ENCODE measurements around the gene MORN2. TPM values are rescaled to one million over a fixed set of nuclear protein-coding genes. Genes with fewer than 3 reads are reported as not detected.

The MORN2 gene
- total RNA-seq, 1 donor from 2014 or later, result 16.6 TPM

GRCh38 chr2:38900726-38901125 is 24.9 kb downstream of the MORN2 start:
- peaks cover 5% of the 10 kb centered on the region for H3K27me3 Mint-ChIP-seq (ENCODE audit: low read depth, unreplicated experiment)
- H3K27ac ChIP-seq (ENCODE audit: low read depth, low read length), result no peak overlapping the region
- H3K4me3 Mint-ChIP-seq (ENCODE audit: unreplicated experiment), result no peak overlapping the region
- no peaks in the 10 kb centered on the region for H3K4me1 ChIP-seq (ENCODE audit: insufficient read depth, low read length)
- H3K27me3 ChIP-seq (ENCODE audit: insufficient read depth, low read length), result peaks cover 2% of the 10 kb centered on the region
- H3K27ac Mint-ChIP-seq (ENCODE audit: unreplicated experiment), result no peak overlapping the region
- H2AFZ ChIP-seq (ENCODE audit: low read depth, low read length), result no peak overlapping the region
- H3K4me2 ChIP-seq (ENCODE audit: low read length), result no peak overlapping the region
- no peak for FAIRE-seq
- H3K9ac ChIP-seq (ENCODE audit: low read length), result no peak overlapping the region
- no peaks in the 10 kb centered on the region for H4K20me1 ChIP-seq (ENCODE audit: insufficient read depth, low read length)
- H3K9me3 ChIP-seq (ENCODE audit: insufficient read depth, low read depth, low read length), result no peaks in the 10 kb centered on the region
- DNase-seq (ENCODE audit: low read depth), result no peak
- TF ChIP-seq CTCF (IDR thresholded peaks at IDR 0.05; ENCODE audit: insufficient read depth, low read depth, low read length), result no peak
- no peak for TF ChIP-seq EZH2 (IDR thresholded peaks at IDR 0.05; ENCODE audit: insufficient read depth, low read length)
- no peaks in the 10 kb centered on the region for H3K36me3 Mint-ChIP-seq (ENCODE audit: low read depth, unreplicated experiment)
- no peaks in the 10 kb centered on the region for H3K9me3 Mint-ChIP-seq (ENCODE audit: unreplicated experiment)
- no peak overlapping the region for H3K4me3 ChIP-seq (ENCODE audit: insufficient read depth, low read depth, low read length)
- no peaks in the 10 kb centered on the region for H3K36me3 ChIP-seq (ENCODE audit: insufficient read depth, low read length)
- H3K4me1 Mint-ChIP-seq (ENCODE audit: low read depth, unreplicated experiment), result no peaks in the 10 kb centered on the region
- no peaks in the 10 kb centered on the region for H3K79me2 ChIP-seq (ENCODE audit: insufficient read depth, low read length)

GRCh38 chr2:38905251-38905650 is 29.5 kb downstream of the MORN2 start:
- H3K27me3 ChIP-seq (ENCODE audit: insufficient read depth, low read length), result peaks cover 2% of the 10 kb centered on the region
- H3K4me2 ChIP-seq (ENCODE audit: low read length), result no peak overlapping the region
- Mint-ChIP-seq H3K4me1 (ENCODE audit: low read depth, unreplicated experiment) (no peaks in the 10 kb centered on the region), H3K27me3 (ENCODE audit: low read depth, unreplicated experiment) (peaks cover 12% of the 10 kb centered on the region), H3K9me3 (ENCODE audit: unreplicated experiment) (no peaks in the 10 kb centered on the region), H3K36me3 (ENCODE audit: low read depth, unreplicated experiment) (no peaks in the 10 kb centered on the region), H3K27ac (ENCODE audit: unreplicated experiment) (no peak overlapping the region), H3K4me3 (ENCODE audit: unreplicated experiment) (no peak overlapping the region)
- H3K9me3 ChIP-seq (ENCODE audit: insufficient read depth, low read depth, low read length), result no peaks in the 10 kb centered on the region
- no peak overlapping the region for H3K4me3 ChIP-seq (ENCODE audit: insufficient read depth, low read depth, low read length)
- no peak overlapping the region for H3K9ac ChIP-seq (ENCODE audit: low read length)
- no peak overlapping the region for H3K27ac ChIP-seq (ENCODE audit: low read depth, low read length)
- no peaks in the 10 kb centered on the region for H3K4me1 ChIP-seq (ENCODE audit: insufficient read depth, low read length)
- no peaks in the 10 kb centered on the region for H3K79me2 ChIP-seq (ENCODE audit: insufficient read depth, low read length)
- no peaks in the 10 kb centered on the region for H4K20me1 ChIP-seq (ENCODE audit: insufficient read depth, low read length)
- TF ChIP-seq CTCF (IDR thresholded peaks at IDR 0.05; ENCODE audit: insufficient read depth, low read depth, low read length), result no peak
- no peak for TF ChIP-seq EZH2 (IDR thresholded peaks at IDR 0.05; ENCODE audit: insufficient read depth, low read length)
- H3K36me3 ChIP-seq (ENCODE audit: insufficient read depth, low read length), result no peaks in the 10 kb centered on the region
- H2AFZ ChIP-seq (ENCODE audit: low read depth, low read length), result no peak overlapping the region
- DNase-seq (ENCODE audit: low read depth) (no peak), FAIRE-seq (no peak)

GRCh38 chr2:38907242-38907641 is 31.5 kb downstream of the MORN2 start:
- H3K9me3 Mint-ChIP-seq (ENCODE audit: unreplicated experiment), result no peaks in the 10 kb centered on the region
- Histone ChIP-seq H3K4me2 (ENCODE audit: low read length) (no peak overlapping the region), H2AFZ (ENCODE audit: low read depth, low read length) (no peak overlapping the region), H3K27me3 (ENCODE audit: insufficient read depth, low read length) (no peaks in the 10 kb centered on the region), H3K4me1 (ENCODE audit: insufficient read depth, low read length) (no peaks in the 10 kb centered on the region), H3K27ac (ENCODE audit: low read depth, low read length) (no peak overlapping the region), H3K36me3 (ENCODE audit: insufficient read depth, low read length) (no peaks in the 10 kb centered on the region), H4K20me1 (ENCODE audit: insufficient read depth, low read length) (no peaks in the 10 kb centered on the region), H3K9me3 (ENCODE audit: insufficient read depth, low read depth, low read length) (no peaks in the 10 kb centered on the region), H3K9ac (ENCODE audit: low read length) (no peak overlapping the region), H3K79me2 (ENCODE audit: insufficient read depth, low read length) (no peaks in the 10 kb centered on the region), H3K4me3 (ENCODE audit: insufficient read depth, low read depth, low read length) (no peak overlapping the region)
- H3K4me3 Mint-ChIP-seq (ENCODE audit: unreplicated experiment), result no peak overlapping the region
- no peaks in the 10 kb centered on the region for H3K4me1 Mint-ChIP-seq (ENCODE audit: low read depth, unreplicated experiment)
- H3K36me3 Mint-ChIP-seq (ENCODE audit: low read depth, unreplicated experiment), result no peaks in the 10 kb centered on the region
- no peak for TF ChIP-seq CTCF (IDR thresholded peaks at IDR 0.05; ENCODE audit: insufficient read depth, low read depth, low read length)
- no peak for TF ChIP-seq EZH2 (IDR thresholded peaks at IDR 0.05; ENCODE audit: insufficient read depth, low read length)
- DNase-seq (ENCODE audit: low read depth) (no peak), FAIRE-seq (no peak)
- H3K27me3 Mint-ChIP-seq (ENCODE audit: low read depth, unreplicated experiment), result peaks cover 12% of the 10 kb centered on the region
- H3K27ac Mint-ChIP-seq (ENCODE audit: unreplicated experiment), result no peak overlapping the region
